Measurements from ENCODE around the gene STAB2.

DNA sequence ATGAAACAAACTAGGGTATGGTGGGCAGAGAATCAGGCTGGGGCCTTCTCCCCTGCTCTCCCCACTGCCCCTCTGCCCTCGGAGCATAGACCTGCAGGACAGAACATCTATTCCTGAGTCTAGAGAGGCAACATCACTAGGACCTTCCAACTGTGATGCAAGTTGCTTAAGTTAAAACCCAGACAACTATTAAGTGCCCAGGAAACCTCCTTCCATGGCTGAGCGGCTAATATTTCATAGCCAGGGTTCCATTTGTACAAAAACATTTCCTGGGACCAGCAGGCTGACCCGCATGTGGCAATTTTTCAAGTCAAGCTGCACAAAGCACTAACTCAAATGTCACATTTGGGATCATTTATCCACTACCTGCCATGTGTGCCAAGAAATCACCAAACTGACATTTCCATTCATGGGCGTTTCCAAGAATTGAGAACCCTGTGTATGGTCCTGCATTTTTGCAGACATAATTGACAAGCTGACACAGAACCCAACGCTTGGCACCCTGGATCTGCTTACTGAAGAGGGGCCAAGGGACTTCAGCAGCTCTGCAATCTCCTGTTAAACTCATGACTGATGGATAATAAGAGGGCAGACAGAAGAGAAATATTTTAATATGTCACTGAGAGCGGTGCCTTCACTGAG, 221.3 kb downstream of the STAB2 start:
- TF ChIP-seq YY1 (IDR thresholded peaks at IDR 0.05; ENCODE audit: insufficient read depth, insufficient read length) (no peak), ZNF274 (IDR thresholded peaks at IDR 0.05; ENCODE audit: low read depth, low read length) (no peak), SUZ12 (IDR thresholded peaks at IDR 0.05; ENCODE audit: extremely low read depth, insufficient read depth, insufficient read length) (no peak)
